Natural killer cell (primary cell): Measurements from ENCODE around the gene DLGAP5. TPM values are rescaled to one million over a fixed set of nuclear protein-coding genes. Genes with fewer than 3 reads are reported as not detected.

Experiments used
- ATAC-seq, 3 donors: fragments of 150-1000 bp in 2 of 3; fragments of 200-7000 bp in 1 of 3; cut with Tn5 transposase; 1 replicate in 1 of 3; 2 replicates in 2 of 3; pipeline ENCODE4 v1.10.0; 2021; ENCODE audit warnings: mild to moderate bottlenecking in 2 of 3, moderate library complexity in 2 of 3
- DNase-seq, 2 donors: peaks; one replicate each; pipeline versions ENCODE4 v3.0.0 to v3.0.0-alpha.2; 2013 to 2021; ENCODE audit warnings: mixed read lengths in 1 of 2
- H3K27ac ChIP-seq: one replicate; pipeline ENCODE4 v1.5.1; 2013; ENCODE audit warnings: mild to moderate bottlenecking, low read length
- H3K27me3 ChIP-seq: one replicate; pipeline ENCODE4 v1.6.1; 2013; ENCODE audit warnings: low read length; ENCODE audit not compliant: control insufficient read depth, insufficient read depth
- H3K36me3 ChIP-seq: one replicate; pipeline ENCODE4 v1.6.1; 2013; ENCODE audit warnings: low read length; ENCODE audit not compliant: control insufficient read depth, insufficient read depth
- H3K4me1 ChIP-seq: one replicate; pipeline ENCODE4 v1.6.1; 2013; ENCODE audit warnings: low read length; ENCODE audit not compliant: control insufficient read depth, insufficient read depth
- H3K4me3 ChIP-seq: one replicate; pipeline ENCODE4 v1.5.1; 2013; ENCODE audit warnings: low read length
- H3K9me3 ChIP-seq: one replicate; pipeline ENCODE4 v1.6.1; 2013; ENCODE audit warnings: low read length; ENCODE audit not compliant: control insufficient read depth, insufficient read depth
- H3K27ac Mint-ChIP-seq, 2 donors: one replicate each; pipeline ENCODE4 v1.8.0; 2022; ENCODE audit warnings: mild to moderate bottlenecking in 2 of 2, mixed read lengths in 2 of 2, moderate library complexity in 1 of 2
- H3K27me3 Mint-ChIP-seq, 2 donors: one replicate each; pipeline ENCODE4 v1.8.0; 2022; ENCODE audit warnings: low read depth in 2 of 2, mixed read lengths in 2 of 2
- H3K36me3 Mint-ChIP-seq: one replicate; pipeline ENCODE4 v1.8.0; 2022; ENCODE audit warnings: mixed read lengths
- H3K4me1 Mint-ChIP-seq, 2 donors: one replicate each; pipeline ENCODE4 v1.8.0; 2022; ENCODE audit warnings: mixed read lengths in 2 of 2
- H3K4me3 Mint-ChIP-seq: one replicate; pipeline ENCODE4 v1.8.0; 2022; ENCODE audit warnings: mild to moderate bottlenecking, moderate library complexity, mixed read lengths
- H3K9me3 Mint-ChIP-seq, 2 donors: one replicate each; pipeline ENCODE4 v1.8.0; 2022; ENCODE audit warnings: mixed read lengths in 2 of 2
- WGBS: methylation state at CpG from one replicate; pipeline ENCODE4 v1.1.7; 2013; ENCODE audit warnings: missing lambda C conversion rate; ENCODE audit not compliant: insufficient coverage; 5-methylcytosine and 5-hydroxymethylcytosine counted together
- intact Hi-C: fragments of 100-400 bp; cut with micrococcal nuclease; formaldehyde crosslinking; loops from one replicate; pipeline ENCODE4 v1.14.2; 2022
- total RNA-seq, 4 donors: library from RNA; stranded (reverse); fragments of 120-200 nt in 1 of 4; gene quantifications; one replicate each; pipeline versions ENCODE4 v1.2.3 to v1.2.4, GENCODE V29; 2013 to 2022
- TF ChIP-seq, protein P1 (sequence below): fragments of 200-600 bp; IDR thresholded peaks from one replicate; pipeline ENCODE4 v1.8.0; 2022; ENCODE audit warnings: antibody characterized with exemption

Gene DLGAP5
- total RNA-seq, 3 donors from 2014 or later (not counting 1 experiment from before 2014, with no cell fraction given), result 0.15 to 1.9 (median 0.54) TPM

- intact Hi-C loops, result loop anchor here (5.0 kb wide), 1 partner anchor 35 kb away; no protein-coding TSS in a partner anchor
- H3K36me3 Mint-ChIP-seq, result no peaks in the 10 kb centered on the region
- DNase-seq (no peak), ATAC-seq (no peak)
- WGBS, result 96% methylated on average over 5 of the region's 5 CpGs
- H3K27ac ChIP-seq, result no peak overlapping the region
- H3K27ac Mint-ChIP-seq, result peak overlapping the region; percentile 39 to 48
- peaks cover 36 to 61% of the 10 kb centered on the region in 2 donors for H3K4me1 Mint-ChIP-seq
- H3K27me3 ChIP-seq, result no peaks in the 10 kb centered on the region
- H3K36me3 ChIP-seq, result no peaks in the 10 kb centered on the region
- TF ChIP-seq, protein P1, sequence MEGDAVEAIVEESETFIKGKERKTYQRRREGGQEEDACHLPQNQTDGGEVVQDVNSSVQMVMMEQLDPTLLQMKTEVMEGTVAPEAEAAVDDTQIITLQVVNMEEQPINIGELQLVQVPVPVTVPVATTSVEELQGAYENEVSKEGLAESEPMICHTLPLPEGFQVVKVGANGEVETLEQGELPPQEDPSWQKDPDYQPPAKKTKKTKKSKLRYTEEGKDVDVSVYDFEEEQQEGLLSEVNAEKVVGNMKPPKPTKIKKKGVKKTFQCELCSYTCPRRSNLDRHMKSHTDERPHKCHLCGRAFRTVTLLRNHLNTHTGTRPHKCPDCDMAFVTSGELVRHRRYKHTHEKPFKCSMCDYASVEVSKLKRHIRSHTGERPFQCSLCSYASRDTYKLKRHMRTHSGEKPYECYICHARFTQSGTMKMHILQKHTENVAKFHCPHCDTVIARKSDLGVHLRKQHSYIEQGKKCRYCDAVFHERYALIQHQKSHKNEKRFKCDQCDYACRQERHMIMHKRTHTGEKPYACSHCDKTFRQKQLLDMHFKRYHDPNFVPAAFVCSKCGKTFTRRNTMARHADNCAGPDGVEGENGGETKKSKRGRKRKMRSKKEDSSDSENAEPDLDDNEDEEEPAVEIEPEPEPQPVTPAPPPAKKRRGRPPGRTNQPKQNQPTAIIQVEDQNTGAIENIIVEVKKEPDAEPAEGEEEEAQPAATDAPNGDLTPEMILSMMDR, result no peak
- no peak overlapping the region for H3K4me3 ChIP-seq
- peaks cover 34% of the 10 kb centered on the region for H3K4me1 ChIP-seq
- no peaks in the 10 kb centered on the region for H3K27me3 Mint-ChIP-seq
- peak overlapping the region; percentile 32 for H3K4me3 Mint-ChIP-seq
- no peaks in the 10 kb centered on the region for H3K9me3 ChIP-seq
- H3K9me3 Mint-ChIP-seq, result no peaks in the 10 kb centered on the region
These were observed 64.4 kb downstream of the DLGAP5 start for GRCh38 chr14:55126932-55127459.

DNA sequence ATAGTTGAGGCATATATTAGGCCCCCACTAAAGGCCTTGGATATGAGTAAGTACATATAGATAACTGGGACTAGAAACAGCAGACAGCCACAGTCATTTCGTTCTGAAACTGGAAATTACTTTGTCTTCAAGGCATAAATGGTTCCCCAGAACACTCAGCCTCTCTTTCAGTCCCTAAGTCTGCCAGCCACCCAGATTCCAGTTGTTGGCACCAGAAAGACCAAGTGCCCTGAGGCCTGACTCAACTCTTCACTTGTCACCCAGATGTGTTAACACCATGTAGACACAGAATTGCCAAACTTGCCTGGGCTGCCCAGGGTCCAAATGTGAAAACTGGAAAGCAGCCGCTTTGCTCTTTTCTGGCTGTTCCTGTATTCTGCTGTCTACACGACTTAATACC, 65.4 kb downstream of the DLGAP5 start:
- Mint-ChIP-seq H3K27me3 (no peaks in the 10 kb centered on the region), H3K36me3 (no peaks in the 10 kb centered on the region), H3K9me3 (no peaks in the 10 kb centered on the region), H3K27ac (peak overlapping the region; percentile 36 to 82), H3K4me3 (no peak overlapping the region), H3K4me1 (peaks cover 29 to 58% of the 10 kb centered on the region in 2 donors)
- Histone ChIP-seq H3K27ac (peak overlapping the region; percentile 1), H3K4me3 (no peak overlapping the region), H3K36me3 (no peaks in the 10 kb centered on the region), H3K9me3 (no peaks in the 10 kb centered on the region), H3K4me1 (peaks cover 35% of the 10 kb centered on the region), H3K27me3 (no peaks in the 10 kb centered on the region)
- intact Hi-C loops, result loop anchor here (5.0 kb wide), 1 partner anchor 34 kb away; no protein-coding TSS in a partner anchor
- WGBS, result 89% methylated on average over 3 of the region's 3 CpGs
- ATAC-seq, result no peak
- DNase-seq, result no peak
- TF ChIP-seq, protein P1, result no peak

GRCh38 chr14:55125403-55125802, 66.0 kb downstream of the DLGAP5 start:
- peak overlapping the region; percentile 1 for H3K27ac ChIP-seq
- DNase-seq, result peak in 1 of 2 donors; percentile 26
- intact Hi-C loops, result loop anchor here (5.0 kb wide), 1 partner anchor 33 kb away; no protein-coding TSS in a partner anchor

More at GRCh38 chr14:55125403-55125802, 66.0 kb downstream of the DLGAP5 start:
- H3K36me3 Mint-ChIP-seq, result no peaks in the 10 kb centered on the region
- Histone ChIP-seq H3K9me3 (no peaks in the 10 kb centered on the region), H3K4me1 (peaks cover 38% of the 10 kb centered on the region), H3K27me3 (no peaks in the 10 kb centered on the region), H3K4me3 (no peak overlapping the region), H3K36me3 (no peaks in the 10 kb centered on the region)
- TF ChIP-seq, protein P1, result no peak
- H3K27ac Mint-ChIP-seq, result peak overlapping the region; percentile 58 to 82
- no peaks in the 10 kb centered on the region for H3K27me3 Mint-ChIP-seq
- 37% methylated on average over 3 of the region's 3 CpGs for WGBS
- peak overlapping the region; percentile 75 for H3K4me3 Mint-ChIP-seq
- ATAC-seq, result peak; percentile 27 to 62 (median 47)
- peaks cover 34 to 59% of the 10 kb centered on the region in 2 donors for H3K4me1 Mint-ChIP-seq
- no peaks in the 10 kb centered on the region for H3K9me3 Mint-ChIP-seq
